DMS 273 (cell line): ENCODE data around the gene BUB1B.

Experiments
- DNase-seq: peaks from one replicate; lab custom pipeline; 2025; ENCODE audit not compliant: unreplicated experiment; lab: John Stamatoyannopoulos, UW

Gene BUB1B

DNA sequence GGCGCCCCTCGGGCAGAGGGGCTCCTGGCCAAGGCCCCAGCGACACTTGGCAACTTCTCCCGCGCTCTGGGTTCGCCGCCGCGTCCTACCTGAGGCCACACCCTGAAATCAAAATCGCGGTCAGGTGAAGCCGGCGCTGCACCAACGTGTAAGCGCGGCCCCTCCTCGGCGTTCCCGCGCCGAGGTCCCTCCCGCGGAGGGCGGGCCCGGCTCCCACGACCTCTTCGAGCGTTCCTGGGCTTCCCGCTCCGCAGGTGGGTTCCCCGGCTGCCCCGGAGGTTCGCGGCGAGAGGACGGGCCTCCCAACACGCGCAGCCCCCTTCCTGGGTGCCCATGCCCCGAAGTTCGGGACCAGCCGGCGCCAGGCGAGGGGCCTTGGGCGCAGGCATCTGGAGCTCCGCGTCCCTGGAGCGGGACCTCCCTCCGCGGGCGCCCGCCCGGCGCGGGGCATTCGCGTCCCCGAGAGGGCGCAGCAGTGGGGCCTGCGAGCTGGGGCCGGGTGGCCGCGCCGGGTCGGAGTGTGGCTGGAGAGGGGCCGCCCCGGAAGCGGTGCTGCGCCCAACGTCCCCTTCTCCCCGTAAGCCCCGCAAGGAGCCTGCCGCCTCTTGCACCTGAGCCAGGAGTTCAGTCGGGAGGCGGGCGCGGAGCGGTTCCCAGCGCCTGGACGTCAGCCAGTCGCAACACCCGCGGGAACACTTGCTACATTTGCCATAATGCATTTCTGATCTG, 91.7 kb downstream of the BUB1B start:
- DNase-seq: peak; percentile 64

DNA sequence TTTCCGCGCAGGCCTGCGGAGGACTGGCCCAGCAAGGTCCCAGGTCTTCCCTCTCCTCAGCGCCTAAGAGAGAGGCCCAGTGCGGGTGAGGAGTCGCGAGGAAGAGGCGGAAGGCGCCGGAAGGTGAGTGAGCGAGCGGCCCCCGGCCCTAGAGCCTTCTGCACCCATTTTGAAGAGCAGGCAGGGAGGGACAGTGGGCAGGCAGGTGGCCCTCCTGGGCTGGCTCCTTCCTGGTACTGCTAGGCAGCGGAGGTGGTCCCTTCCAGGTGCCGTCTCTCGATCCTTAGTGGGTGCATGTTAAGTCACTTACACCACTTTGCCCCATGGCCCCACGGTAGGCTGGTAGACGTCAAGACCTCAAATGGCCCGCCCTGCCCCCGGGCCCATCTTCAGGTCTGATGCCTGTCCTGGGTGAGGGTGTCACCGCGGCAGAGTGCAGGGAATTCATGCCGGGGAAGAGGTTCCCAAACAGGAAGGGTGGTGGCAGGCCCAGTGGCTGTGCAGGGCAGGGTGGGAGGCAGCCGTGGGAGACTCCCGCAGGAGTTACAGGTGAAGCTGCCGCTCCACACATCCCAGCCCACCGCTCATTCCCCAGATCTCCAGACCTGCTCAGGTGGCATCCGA, 92.4 kb downstream of the BUB1B start:
- DNase-seq: no peak

DNA sequence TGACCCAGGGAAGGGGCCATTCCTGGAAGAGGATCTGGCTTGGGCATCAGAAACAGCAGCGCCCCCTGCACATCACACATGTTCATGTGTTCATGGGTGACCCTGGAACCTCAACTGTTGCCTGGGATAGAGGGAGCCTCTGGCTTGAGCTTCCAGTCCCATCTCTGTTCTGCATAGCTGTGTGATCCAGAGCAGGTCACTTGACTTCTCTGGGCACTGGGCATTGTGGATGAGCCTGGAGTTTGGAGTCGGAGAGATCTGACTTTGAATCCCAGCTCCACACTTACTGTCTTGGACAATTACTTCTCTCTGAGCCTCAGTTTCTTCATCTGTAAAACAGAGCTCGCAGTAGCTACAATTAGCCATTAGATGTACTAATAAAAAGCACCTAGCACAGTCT, 93.6 kb downstream of the BUB1B start:
- DNase-seq: no peak

DNA sequence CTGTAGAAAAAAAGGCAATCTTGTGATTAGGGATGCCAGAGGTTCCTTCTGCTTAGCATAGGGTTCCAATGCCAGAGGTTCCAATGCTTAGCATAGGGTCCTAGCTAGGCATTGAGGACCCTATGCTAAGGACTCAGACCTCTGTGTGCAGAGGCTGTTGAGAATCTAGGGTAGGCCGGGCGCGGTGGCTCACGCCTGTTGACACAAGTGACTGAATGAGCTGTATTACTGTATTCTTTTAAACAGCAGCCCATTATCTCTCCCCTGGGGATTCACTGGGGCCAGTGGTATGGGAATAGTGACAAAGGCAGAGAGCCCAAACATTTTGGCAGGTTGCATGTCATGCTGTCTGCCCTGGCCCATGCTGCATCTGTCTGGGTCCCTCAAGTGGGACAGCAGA, 94.2 kb downstream of the BUB1B start:
- no peak for DNase-seq

DNA sequence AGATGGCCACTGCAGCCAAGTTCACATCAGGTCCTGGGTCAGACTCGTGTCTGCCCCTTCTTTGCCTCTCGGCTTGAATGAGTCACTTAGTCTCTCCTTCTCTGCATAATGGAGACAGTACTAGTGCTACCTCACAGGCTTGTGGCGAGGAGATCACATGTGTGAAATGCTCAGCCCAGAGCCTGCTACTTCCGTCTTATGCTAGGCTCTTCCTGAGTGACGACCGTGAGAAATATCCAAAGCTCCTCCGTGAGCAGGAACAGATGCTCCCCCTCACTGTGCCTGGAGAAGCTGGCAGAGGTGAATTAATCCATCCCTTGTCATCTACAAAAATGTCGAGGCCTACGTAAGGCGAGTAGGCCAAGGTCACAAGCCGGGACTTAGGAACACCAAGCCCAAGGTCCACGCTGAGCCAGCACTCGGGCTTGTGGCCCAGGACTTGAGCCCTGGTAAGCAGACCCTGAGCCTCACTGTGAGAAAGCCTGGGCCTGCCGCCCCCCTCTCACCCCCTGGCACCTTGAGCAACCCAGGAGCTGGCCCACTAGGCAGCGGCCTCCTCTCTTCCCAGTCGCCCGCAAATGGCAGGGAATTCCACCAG, 95.9 kb downstream of the BUB1B start:
- DNase-seq: no peak

DNA sequence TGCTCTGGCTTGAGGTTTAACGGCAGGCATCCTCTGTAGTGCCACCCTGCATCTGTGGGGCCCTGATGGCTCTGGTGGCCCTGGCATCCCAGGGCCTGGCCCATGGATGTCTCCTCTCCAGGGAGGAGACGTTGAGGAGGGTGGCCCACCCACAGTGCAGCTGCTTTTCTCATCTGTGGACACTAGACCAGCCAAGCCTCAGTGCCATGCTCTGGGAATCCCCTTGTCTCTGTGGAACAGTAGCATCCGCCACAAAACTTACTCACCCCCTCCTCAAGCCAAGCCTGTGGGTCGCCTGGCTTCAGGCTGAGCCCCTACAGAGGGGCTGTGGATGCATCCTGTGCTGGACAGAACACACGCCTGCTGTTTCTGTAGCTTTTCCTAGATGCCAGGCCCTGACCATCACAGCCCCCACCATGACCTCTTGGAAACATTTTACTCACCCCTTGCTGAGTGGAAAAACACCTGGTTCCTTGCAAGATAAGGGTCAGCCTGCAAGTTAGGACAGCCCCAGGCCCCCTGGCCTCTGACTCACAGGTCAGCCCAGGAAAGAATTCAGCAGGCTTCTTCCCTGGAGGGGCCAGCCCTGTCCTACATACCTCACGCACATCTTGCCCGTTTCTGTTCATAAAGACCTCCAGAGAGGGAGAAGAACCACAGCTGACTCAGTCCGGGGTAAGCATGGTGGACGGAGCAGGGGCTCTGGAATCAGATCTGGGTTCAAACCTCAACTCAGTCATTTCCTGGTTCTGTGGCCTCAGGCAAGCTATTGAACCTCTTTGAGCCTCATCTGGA, 97.0 kb downstream of the BUB1B start:
- no peak for DNase-seq

DNA sequence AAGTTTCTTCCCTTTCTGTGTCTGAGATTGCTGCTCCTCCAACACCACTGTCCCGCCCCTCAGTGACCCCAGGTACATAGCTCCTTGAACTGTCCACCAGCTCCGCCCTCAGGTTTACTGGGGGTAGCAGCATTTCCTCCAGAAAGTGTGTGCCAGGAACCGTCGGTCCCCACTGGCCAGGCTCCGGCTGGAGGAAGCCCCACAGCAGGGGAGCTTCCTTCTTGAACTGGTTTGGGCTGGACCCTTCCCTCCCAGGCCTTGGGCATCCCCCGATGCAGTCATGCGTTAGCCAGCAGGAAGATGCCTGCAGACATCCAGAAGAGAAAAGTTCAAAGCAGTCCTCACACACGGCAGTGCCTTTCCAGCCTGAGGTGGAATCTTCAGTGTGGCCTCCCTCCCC, 97.7 kb downstream of the BUB1B start:
- DNase-seq: no peak

DNA sequence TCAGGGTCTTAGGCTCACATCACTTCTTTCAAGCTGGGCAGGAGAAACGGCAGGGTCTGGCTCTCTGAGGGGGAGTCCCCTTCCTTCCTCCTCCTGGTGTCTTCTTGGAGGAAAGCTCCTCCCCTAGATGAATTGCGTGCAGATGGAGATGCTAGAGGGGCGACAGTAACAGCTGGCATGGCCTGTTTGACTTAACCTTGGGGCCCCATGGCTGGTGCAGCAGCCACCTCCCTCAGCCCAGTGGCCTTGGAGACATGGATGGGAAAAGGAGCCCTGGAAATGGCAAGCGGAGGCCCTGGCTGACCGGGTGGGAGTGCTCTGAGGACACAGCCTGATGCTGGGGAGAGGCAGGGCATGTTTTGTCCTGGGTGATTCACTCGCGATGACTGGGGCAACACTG, 98.2 kb downstream of the BUB1B start:
- DNase-seq: no peak

DNA sequence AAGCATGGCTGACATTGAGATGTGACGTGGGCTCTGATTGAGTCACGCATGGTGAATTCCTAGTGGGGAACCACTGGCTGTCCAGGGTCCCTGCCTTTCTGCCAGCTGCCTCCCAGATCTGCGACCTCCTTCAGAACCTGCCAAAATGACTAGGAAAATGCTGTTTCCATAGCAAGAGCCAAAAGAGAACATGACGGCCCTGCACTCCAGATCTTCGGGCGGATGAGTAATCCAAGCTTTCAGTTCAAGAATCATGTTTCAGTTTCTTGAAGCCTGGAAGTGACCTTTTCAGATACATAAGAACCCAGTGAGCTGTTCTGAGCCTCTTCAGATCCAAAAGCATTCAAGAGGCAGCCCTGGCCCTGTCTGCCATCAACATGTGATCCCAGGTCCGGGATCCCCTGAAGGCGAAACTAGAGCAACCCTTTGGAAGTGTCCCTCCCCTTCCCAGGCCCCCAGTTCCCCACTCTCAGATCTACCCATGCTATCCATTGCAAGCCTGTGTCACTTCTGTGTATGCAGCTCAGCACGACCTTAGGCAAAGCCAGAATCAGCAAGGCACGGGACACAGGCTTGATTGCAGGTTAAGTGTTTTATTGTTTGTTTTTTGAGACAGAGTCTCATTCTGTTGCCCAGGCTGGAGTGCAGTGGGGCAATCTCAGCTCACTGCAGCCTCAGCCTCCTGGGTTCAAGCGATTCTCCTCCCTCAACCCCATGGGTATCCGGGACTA, 102.3 kb downstream of the BUB1B start:
- no peak for DNase-seq

DNA sequence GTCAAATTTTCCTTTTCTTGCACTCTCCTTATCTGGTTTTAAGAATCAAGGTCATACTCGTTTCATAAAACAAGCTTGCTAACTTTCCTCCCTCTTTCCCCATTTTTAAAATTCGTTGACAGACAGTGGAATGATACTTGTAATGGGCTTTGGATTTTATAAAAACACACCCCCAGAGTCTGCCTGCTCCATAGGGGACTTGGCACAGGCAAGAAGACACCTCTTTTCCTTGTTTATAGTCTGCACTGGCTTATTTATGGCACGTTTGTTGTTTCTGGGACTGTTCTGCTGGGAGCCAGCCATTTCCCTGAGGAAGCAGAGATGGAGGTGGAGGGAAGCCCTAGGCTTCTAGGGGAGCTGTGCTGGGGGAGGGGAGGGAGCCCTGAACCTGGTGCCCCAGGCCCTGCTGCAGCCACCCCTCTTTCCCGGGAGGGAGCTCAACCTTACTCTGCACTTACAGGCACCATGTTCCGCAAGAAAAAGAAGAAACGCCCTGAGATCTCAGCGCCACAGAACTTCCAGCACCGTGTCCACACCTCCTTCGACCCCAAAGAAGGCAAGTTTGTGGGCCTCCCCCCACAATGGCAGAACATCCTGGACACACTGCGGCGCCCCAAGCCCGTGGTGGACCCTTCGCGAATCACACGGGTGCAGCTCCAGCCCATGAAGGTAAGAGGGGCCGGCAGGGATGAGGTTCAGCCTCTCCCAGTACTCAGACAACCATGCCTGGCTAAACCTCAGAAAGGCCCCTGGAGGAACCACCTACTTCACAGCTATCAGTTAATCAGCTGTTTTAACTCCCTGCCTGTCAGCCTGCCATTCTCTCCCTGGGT, 103.7 kb downstream of the BUB1B start:
- DNase-seq: no peak

DNA sequence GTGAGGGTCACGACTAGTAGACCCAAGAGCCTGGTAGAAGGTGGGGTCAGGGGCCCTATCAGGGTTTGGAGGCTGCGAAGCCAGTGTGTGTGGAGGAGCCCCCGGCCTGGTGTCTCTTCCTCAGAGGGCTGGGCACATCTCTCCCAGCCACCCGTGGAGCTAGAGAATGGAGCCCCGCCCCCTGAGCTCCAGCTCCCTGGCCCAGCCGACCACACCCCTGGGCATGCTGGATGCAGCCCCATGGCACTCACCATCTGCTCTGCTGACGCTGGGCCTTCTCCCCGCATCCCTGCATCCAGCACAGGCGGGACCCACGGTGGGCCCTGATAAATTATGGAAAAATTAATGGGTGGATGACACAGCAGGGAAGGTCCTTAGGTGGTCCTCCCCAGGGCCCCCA, 104.5 kb downstream of the BUB1B start:
- DNase-seq: peak; percentile 75

DNA sequence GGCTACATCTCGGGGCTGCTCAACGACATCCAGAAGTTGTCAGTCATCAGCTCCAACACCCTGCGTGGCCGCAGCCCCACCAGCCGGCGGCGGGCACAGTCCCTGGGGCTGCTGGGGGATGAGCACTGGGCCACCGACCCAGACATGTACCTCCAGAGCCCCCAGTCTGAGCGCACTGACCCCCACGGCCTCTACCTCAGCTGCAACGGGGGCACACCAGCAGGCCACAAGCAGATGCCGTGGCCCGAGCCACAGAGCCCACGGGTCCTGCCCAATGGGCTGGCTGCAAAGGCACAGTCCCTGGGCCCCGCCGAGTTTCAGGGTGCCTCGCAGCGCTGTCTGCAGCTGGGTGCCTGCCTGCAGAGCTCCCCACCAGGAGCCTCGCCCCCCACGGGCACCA, 105.0 kb downstream of the BUB1B start:
- no peak for DNase-seq

DNA sequence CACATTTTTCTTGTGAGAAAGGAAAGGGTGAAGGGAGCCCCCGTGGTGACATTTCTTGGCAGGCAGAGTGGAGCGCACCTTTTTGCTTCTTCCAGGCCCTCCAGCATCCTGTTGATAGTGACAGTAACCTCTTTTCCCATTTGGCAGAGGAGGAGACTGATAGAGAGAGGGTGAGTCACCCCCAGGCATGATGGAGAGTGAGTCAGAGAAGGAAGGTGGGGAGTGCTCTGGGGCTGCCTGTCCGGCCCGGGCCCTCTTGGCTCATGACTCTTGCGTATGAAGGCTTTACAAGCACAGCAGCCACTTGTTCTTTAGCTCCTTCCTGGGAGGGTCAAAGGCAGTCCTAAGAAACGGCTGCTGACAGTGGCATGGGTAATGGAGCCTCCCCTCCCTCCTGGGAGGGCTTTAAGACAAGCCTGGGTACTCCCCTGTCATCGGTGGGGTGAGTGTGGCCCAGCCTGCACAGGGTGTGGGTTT, 106.0 kb downstream of the BUB1B start:
- no peak for DNase-seq

DNA sequence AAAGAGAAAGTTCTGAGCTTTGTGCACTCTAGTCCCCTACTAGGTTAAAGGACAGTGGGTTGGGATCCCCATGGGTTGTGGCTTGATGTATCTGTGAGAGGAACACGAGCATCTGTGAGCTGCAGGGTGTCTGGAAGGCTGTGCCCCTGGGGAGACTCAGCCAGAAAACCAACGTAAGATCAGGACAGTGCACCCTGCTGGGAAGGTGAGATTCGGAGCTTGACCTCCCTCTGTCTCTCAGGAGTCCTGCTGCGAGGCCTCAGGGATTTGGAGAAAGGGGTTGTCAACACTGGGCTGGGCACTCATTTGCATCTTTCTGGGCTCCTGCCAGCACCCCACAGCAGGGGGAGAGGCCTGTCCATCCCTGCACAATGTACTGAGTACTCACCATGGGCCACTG, 106.8 kb downstream of the BUB1B start:
- DNase-seq: no peak

DNA sequence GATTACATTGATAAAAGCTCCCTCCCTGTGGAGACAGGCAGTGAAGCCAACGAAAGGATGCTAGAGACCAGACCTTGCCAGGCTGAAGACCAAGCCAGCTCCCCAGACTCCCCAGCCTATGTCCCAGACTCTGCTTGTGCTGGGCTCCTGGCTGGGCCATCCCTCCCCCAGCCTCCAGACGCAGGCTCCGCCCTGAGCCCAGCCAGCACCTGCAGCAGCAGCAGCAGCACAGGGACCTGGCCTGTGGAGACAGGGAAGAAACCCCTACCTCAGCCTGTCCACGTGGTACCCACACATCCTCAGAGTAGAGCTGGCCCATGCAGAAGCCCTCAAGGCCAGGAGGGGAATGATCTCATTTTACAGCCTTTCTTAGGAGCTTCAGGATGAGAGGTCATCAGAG, 108.7 kb downstream of the BUB1B start:
- DNase-seq: no peak

DNA sequence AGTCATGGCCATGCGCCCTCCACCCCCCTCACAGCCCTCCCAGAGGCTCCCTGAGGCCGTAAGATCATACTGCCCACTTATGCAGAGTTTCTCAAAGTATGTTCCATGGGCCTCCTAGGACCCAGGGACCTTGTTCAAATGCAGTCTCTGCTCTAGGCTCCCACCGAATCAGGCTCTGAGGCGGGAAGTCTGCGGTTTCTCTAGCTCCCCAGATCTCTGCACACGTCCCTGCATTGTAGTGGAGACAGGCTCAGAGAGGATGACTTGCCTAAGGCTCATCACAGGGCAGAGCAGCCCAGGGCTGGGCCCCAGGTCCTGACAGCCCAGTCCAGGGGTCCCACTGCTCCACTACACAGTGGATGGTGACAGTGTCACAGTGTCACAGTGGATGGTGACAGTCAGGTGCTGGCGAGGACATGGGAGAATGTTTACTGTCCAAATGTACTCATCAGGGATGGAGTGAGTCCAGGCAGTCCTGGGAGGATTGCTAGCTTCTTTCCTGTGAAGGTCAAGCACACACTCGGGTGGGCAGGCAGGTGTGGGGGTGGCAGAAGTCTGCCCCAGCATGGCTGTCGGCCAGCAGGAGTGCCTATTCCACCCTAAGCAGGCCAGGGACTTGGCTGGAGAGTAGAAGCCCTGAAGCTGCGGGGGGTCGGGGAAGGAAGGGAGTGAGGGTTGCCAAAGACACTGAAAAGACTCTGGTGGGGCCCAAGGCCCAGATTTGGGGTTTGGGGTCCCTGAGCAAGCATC, 109.6 kb downstream of the BUB1B start:
- no peak for DNase-seq
